ENCODE data around the gene GAK.
"Not testable (repeated sequence)": the region's sequence is repeated elsewhere in the genome, so short reads cannot be mapped to it uniquely, and the experiment has no call there.

Gene GAK

DNA sequence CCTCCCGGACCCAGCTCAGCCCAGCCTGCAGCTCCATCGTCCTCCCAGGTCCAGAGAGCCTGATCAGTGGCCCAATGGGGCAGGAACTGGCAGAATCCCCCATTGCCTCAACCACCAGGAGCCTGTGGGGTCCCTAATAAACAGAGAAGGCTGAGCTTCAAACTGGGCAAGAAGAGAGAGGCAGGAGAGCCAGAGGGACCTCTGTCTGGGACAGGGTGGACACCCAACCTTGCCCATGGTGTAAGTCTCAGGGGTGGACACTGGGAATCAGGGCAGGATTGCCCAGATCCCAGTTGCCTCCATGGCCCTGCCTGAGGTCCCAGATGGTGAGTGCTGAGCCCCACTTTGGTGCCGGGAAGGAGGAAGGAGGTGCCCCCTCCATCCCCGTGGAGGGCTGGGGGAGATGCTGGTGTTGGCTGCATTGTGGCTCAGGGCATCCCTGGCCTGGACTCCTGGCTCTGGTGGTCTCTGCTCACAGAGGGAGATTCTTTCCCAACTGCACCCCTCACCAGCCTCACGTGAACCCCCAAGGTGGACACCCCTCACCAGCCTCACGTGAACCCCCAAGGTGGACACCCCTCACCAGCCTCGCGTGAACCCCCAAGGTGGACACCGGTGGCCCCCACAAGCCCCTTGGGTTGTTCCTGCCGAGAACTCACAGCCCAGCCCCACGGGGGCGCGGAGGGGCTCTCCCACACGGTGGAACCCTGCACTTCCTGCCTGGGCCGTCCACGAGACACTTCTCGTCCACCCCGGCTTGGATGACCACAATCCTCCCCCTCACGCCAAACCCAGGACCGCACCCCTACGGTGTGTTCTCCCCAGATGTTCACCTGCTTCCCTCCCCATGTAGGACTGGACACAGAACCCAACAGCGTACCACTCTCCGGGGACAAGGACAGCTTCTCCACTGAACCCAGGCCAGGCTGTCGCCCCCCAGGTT lies 111.6 kb downstream of the GAK start:
- Histone ChIP-seq H3K4me1 (ENCODE audit: control insufficient read depth, insufficient read depth, low read length) (peaks cover 9% of the 10 kb centered on the region), H3K36me3 (ENCODE audit: control insufficient read depth in 2 of 2, insufficient read depth in 2 of 2, low read length in 2 of 2) (no peaks in the 10 kb centered on the region), H3K27me3 (ENCODE audit: control insufficient read depth in 1 of 2, insufficient read depth in 2 of 2, low read length in 2 of 2) (peaks cover 35 to 46% of the 10 kb centered on the region in 2 donors), H3K9me3 (ENCODE audit: control insufficient read depth in 2 of 2, low read length in 2 of 2) (peaks cover 0 to 5% of the 10 kb centered on the region in 2 donors), H3K9ac (ENCODE audit: low read length in 2 of 2) (no peak overlapping the region), H3K4me3 (ENCODE audit: low read length in 2 of 2) (no peak overlapping the region), H3K27ac (ENCODE audit: low read length) (no peak overlapping the region)

DNA sequence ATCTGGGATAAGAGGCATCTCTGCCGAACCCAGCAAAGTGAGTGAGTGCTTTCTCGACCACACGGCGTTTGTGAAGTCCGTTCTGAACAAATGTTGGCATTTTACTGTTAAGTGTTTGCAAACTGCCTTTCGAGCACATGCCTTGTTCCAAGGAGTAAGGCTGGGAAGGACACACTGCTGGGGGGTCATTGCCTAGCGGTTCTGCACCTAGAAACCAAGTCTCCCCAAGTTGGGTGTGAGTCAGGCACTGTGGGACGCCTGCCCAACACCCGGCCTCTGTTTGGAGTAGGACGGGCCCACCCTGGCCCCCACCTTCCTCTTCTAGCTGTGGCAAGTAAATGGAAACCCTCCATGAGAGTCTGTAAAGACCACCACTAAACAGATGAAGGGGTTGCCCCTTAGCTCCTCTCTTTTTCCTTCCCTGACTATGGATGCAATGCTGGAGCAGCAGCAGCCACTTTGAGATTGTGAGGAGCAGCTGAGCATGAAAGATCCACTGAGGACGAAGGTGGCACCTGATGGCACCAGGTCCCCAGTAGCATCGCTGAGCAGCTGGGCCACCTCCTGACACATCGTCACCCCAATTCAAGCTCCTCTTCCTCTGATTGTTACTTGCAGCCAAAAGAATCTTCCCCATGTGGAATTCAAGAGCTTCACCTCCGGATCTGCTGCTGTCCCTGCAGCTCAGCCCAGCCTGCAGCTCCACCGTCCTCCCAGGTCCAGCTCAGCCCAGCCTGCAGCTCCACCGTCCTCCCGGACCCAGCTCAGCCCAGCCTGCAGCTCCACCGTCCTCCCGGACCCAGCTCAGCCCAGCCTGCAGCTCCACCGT lies 112.5 kb downstream of the GAK start:
- Histone ChIP-seq H3K9ac (ENCODE audit: low read length in 2 of 2) (no peak overlapping the region), H3K36me3 (ENCODE audit: control insufficient read depth in 2 of 2, insufficient read depth in 2 of 2, low read length in 2 of 2) (no peaks in the 10 kb centered on the region), H3K27ac (ENCODE audit: low read length) (no peak overlapping the region), H3K4me3 (ENCODE audit: low read length in 2 of 2) (no peak overlapping the region), H3K9me3 (ENCODE audit: control insufficient read depth in 2 of 2, low read length in 2 of 2) (peaks cover 0 to 5% of the 10 kb centered on the region in 2 donors), H3K4me1 (ENCODE audit: control insufficient read depth, insufficient read depth, low read length) (peaks cover 8% of the 10 kb centered on the region), H3K27me3 (ENCODE audit: control insufficient read depth in 1 of 2, insufficient read depth in 2 of 2, low read length in 2 of 2) (peaks cover 26 to 44% of the 10 kb centered on the region in 2 donors)

DNA sequence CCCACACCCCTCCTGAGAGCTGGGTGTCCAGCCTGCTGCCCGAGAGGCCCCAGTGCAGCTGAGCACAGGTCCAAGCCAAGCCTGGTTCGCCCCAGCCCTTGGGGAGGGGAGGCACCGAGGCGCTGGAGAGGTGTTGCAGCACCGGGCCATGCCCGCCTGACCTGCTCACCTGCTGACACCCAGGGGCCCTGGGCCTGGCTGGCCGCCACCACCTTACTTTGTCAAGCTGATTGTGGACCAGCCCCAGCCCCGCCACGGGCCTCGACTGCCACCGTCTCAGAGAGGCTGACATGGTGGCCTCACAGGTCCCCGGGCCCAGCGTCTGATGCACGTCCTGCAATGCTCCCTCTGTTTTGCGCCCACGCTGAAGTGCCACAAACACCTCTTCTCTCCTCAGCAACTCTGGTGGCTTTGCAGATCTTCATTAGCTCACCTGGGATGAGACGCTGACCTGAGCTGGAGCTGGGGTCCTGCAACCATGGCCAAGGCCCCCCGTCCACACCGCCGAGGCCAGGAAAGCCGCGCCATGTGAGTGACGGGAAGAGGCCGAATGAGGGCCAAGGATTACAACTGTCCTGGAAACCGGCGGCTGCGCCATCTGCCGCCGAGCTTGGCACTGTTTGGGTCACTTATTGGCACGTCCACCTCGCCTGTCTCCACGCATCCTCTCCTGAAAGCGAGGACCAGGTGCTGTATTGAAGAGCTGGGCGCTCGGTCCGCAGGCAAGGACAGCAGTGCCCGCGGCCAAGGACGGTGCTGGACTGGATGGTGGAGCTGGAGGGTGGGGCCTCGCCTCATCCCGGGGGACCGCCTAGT lies 113.8 kb downstream of the GAK start:
- Histone ChIP-seq H3K36me3 (ENCODE audit: control insufficient read depth in 2 of 2, insufficient read depth in 2 of 2, low read length in 2 of 2) (no peaks in the 10 kb centered on the region), H3K9me3 (ENCODE audit: control insufficient read depth in 2 of 2, low read length in 2 of 2) (peaks cover 0 to 5% of the 10 kb centered on the region in 2 donors), H3K27me3 (ENCODE audit: control insufficient read depth in 1 of 2, insufficient read depth in 2 of 2, low read length in 2 of 2) (peaks cover 21 to 39% of the 10 kb centered on the region in 2 donors), H3K4me1 (ENCODE audit: control insufficient read depth, insufficient read depth, low read length) (peaks cover 8% of the 10 kb centered on the region), H3K27ac (ENCODE audit: low read length) (no peak overlapping the region), H3K4me3 (ENCODE audit: low read length in 2 of 2) (no peak overlapping the region), H3K9ac (ENCODE audit: low read length in 2 of 2) (no peak overlapping the region)

DNA sequence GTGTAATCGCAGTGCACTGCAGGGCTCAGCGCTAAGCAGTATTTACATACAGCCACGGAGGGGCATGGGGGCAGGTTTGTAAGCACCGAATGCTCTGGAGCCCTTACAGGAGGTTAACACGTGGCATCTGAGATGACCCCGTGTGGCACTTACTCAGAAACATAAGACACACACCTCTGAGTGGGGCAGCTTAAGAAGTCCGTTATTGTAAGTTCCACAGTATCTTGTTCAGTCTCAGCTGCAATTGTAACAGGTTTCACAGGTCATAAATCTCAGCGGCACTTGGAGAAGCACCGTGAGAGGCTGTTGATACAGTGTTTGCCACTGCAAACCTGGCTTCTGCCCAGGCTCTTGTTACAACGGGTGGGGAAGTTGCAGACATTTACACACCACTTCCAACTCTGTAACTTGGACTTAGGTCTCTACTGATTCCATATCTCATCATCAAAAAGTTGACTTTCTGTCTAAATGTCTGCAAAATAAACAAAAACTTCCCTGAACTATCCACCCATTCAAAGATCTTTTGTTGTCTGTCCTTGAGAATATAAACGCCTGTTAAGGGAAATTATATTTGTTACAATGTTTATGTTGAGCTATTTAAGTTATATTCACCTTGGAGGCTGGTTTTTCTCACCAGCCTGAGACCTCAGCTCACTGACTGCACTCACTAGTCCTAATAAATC lies 116.5 kb downstream of the GAK start:
- Histone ChIP-seq H3K4me1 (ENCODE audit: control insufficient read depth, insufficient read depth, low read length) (peaks cover 8% of the 10 kb centered on the region), H3K27me3 (ENCODE audit: control insufficient read depth in 1 of 2, insufficient read depth in 2 of 2, low read length in 2 of 2) (peaks cover 24 to 25% of the 10 kb centered on the region in 2 donors)

DNA sequence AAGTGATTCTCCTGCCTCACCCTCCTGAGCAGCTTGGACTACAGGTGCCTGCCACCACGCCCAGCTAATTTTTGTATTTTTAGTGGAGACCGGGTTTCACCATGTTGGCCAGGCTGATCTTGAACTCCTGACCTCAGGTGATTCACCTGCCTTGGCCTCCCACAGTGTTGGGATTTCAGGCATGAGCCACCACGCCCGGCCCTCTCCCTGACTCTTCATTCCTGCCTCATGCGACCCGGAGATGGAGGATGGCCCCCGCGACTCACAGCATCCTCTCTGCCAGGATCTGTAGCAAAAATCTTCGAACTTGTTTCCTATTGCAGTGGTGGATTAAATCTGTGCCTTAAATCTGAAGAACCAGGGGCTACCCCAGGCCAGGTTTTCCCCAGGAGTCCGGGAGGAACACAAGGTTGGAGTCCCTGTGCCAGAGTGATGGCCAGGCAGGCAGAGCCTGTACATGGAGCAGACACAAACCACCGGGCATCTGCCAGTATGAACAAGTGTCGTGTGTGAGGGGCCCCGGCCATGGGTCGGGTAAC lies 117.7 kb downstream of the GAK start:
- Histone ChIP-seq H3K4me3 (ENCODE audit: low read length in 2 of 2) (no peak overlapping the region), H3K27ac (ENCODE audit: low read length) (no peak overlapping the region), H3K4me1 (ENCODE audit: control insufficient read depth, insufficient read depth, low read length) (peaks cover 8% of the 10 kb centered on the region), H3K36me3 (ENCODE audit: control insufficient read depth in 2 of 2, insufficient read depth in 2 of 2, low read length in 2 of 2) (no peaks in the 10 kb centered on the region), H3K9ac (ENCODE audit: low read length in 2 of 2) (no peak overlapping the region), H3K9me3 (ENCODE audit: control insufficient read depth in 2 of 2, low read length in 2 of 2) (peaks cover 0 to 2% of the 10 kb centered on the region in 2 donors), H3K27me3 (ENCODE audit: control insufficient read depth in 1 of 2, insufficient read depth in 2 of 2, low read length in 2 of 2) (peaks cover 20 to 21% of the 10 kb centered on the region in 2 donors)

More for the DNA sequence above, 116.5 kb downstream of the GAK start:
- H3K9ac ChIP-seq (ENCODE audit: low read length in 2 of 2), result no peak overlapping the region
- H3K9me3 ChIP-seq (ENCODE audit: control insufficient read depth in 2 of 2, low read length in 2 of 2), result peaks cover 2 to 5% of the 10 kb centered on the region in 2 donors
- H3K4me3 ChIP-seq (ENCODE audit: low read length in 2 of 2), result peak overlapping the region in 1 of 2 donors; percentile 29
- no peak overlapping the region for H3K27ac ChIP-seq (ENCODE audit: low read length)
- no peaks in the 10 kb centered on the region for H3K36me3 ChIP-seq (ENCODE audit: control insufficient read depth in 2 of 2, insufficient read depth in 2 of 2, low read length in 2 of 2)

DNA sequence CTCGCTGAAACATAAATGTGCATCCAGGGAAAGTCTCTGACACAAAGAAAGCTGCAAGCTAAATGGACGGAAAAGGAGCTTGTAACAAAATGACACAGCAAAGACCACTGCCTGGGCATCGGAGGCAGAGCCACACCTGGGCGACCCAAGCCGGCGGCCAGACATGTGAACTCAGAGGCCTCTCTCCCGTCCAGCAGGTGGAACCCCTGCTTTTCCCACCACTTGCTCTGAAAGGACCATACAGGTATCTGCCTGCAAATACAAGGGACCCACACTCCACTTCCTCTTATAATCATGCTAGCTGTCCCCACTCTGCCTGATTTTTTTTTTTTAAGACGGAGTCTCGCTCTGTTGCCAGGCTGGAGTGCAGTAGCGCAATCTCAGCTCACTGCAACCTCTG lies 118.2 kb downstream of the GAK start:
- no peak overlapping the region for H3K27ac ChIP-seq (ENCODE audit: low read length)
- H3K4me1 ChIP-seq (ENCODE audit: control insufficient read depth, insufficient read depth, low read length), result peaks cover 8% of the 10 kb centered on the region
- no peak overlapping the region for H3K4me3 ChIP-seq (ENCODE audit: low read length in 2 of 2)
- no peaks in the 10 kb centered on the region for H3K36me3 ChIP-seq (ENCODE audit: control insufficient read depth in 2 of 2, insufficient read depth in 2 of 2, low read length in 2 of 2)
- peaks cover 19 to 26% of the 10 kb centered on the region in 2 donors for H3K27me3 ChIP-seq (ENCODE audit: control insufficient read depth in 1 of 2, insufficient read depth in 2 of 2, low read length in 2 of 2)
- H3K9me3 ChIP-seq (ENCODE audit: control insufficient read depth in 2 of 2, low read length in 2 of 2), result peaks cover 0 to 2% of the 10 kb centered on the region in 2 donors
- no peak overlapping the region for H3K9ac ChIP-seq (ENCODE audit: low read length in 2 of 2)

DNA sequence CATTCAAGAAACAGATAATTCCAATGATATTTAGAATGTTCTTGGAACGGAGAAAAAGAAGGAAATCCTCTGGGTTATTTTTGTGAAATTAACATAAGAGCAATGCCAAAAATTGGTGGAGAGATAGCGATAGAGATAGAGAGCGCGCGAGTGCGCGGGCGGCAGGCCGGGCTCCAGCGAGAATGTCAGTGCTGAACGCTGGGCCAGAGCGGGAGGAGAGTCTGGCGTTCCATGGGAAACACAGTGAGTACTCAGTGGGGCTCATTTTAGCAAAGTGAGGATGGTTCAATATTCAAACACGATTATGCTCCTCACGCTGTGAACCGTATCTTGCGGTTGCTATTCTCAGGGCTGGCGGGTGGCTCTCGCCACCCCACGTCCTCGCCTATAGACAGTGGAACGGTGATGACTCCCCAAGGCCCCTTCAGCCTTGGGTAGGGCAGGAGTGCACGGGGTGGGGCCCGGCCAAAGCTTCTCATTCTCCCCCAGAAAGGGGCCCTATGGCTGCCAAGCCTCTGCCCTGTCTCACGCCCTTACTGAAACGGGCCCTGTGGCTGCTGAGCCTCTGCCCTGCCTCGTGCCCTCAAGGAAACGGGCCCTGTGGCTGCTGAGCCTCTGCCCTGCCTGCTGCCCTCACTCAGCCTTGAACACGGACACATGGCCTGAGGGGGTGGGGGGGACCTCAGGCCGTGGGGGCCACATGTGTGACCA lies 123.1 kb downstream of the GAK start:
- Histone ChIP-seq H3K4me3 (ENCODE audit: low read length in 2 of 2) (no peak overlapping the region), H3K9ac (ENCODE audit: low read length in 2 of 2) (no peak overlapping the region), H3K27me3 (ENCODE audit: control insufficient read depth in 1 of 2, insufficient read depth in 2 of 2, low read length in 2 of 2) (peaks cover 13 to 24% of the 10 kb centered on the region in 2 donors), H3K9me3 (ENCODE audit: control insufficient read depth in 2 of 2, low read length in 2 of 2) (peaks cover 0 to 8% of the 10 kb centered on the region in 2 donors), H3K4me1 (ENCODE audit: control insufficient read depth, insufficient read depth, low read length) (no peaks in the 10 kb centered on the region), H3K36me3 (ENCODE audit: control insufficient read depth in 2 of 2, insufficient read depth in 2 of 2, low read length in 2 of 2) (no peaks in the 10 kb centered on the region), H3K27ac (ENCODE audit: low read length) (no peak overlapping the region)

DNA sequence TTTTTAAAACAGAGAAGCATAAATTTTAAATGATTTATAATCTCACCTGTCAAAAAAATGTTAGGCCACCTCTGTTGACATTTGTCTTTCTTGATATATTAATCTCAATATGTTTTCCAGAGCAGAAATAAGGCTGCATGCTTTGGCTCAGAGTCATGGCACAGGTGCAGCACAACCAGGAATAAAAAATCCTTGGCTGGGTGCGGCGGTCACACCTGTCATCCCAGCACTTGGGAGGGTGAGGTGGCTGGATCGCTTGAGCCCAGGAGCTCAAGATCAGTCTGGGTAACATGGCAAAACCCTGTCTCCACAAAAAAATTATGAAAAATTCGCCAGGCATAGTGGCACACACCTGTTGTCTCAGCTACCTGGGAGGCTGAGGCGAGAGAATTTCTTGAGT lies 124.3 kb downstream of the GAK start:
- Histone ChIP-seq H3K27me3 (ENCODE audit: control insufficient read depth in 1 of 2, insufficient read depth in 2 of 2, low read length in 2 of 2) (peaks cover 5 to 18% of the 10 kb centered on the region in 2 donors), H3K27ac (ENCODE audit: low read length) (no peak overlapping the region)

DNA sequence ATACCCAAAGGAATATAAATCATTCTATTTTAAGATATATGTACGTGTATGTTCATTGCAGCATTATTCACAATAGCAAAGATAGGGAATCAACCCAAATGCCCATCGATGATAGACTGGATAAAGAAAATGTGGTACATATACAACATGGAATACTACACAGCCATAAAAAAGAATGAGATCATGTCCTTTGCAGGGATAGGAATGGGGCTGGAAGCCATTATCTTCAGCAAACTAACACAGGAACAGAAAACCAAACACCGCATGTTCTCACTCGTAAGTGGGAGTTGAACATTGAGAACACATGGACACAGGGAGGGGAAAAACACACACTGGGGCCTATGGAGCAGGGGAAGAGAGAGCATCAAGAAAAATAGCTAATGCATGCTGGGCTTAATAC lies 125.1 kb downstream of the GAK start:
- H3K4me1 ChIP-seq (ENCODE audit: control insufficient read depth, insufficient read depth, low read length); H3K27ac ChIP-seq (ENCODE audit: low read length); H3K9me3 ChIP-seq (ENCODE audit: control insufficient read depth in 2 of 2, low read length in 2 of 2); H3K9ac ChIP-seq (ENCODE audit: low read length in 2 of 2); H3K36me3 ChIP-seq (ENCODE audit: control insufficient read depth in 2 of 2, insufficient read depth in 2 of 2, low read length in 2 of 2); H3K4me3 ChIP-seq (ENCODE audit: low read length in 2 of 2): not testable (repeated sequence)
- peaks cover 4 to 15% of the 10 kb centered on the region in 2 donors for H3K27me3 ChIP-seq (ENCODE audit: control insufficient read depth in 1 of 2, insufficient read depth in 2 of 2, low read length in 2 of 2)

More for the DNA sequence above, 124.3 kb downstream of the GAK start:
- no peaks in the 10 kb centered on the region for H3K36me3 ChIP-seq (ENCODE audit: control insufficient read depth in 2 of 2, insufficient read depth in 2 of 2, low read length in 2 of 2)
- H3K4me3 ChIP-seq (ENCODE audit: low read length in 2 of 2), result no peak overlapping the region
- no peaks in the 10 kb centered on the region for H3K4me1 ChIP-seq (ENCODE audit: control insufficient read depth, insufficient read depth, low read length)
- H3K9me3 ChIP-seq (ENCODE audit: control insufficient read depth in 2 of 2, low read length in 2 of 2), result peaks cover 0 to 8% of the 10 kb centered on the region in 2 donors
- H3K9ac ChIP-seq (ENCODE audit: low read length in 2 of 2), result no peak overlapping the region
